G401.6 (cell line): ENCODE data around the gene ORC5.
A peak's percentile ranks its signal among the peaks of the same experiment; 100 is the strongest.
"Not testable (repeated sequence)": the region's sequence is repeated elsewhere in the genome, so short reads cannot be mapped to it uniquely, and the experiment has no call there.

Experiments used
- FAIRE-seq: peaks from 2 replicates; lab custom pipeline; 2012; peaks lifted over from hg19 to GRCh38; lab: Jason Lieb, UNC

ORC5 gene

GRCh38 chr7:104185346-104185745 is 22.5 kb downstream of the ORC5 start:
- FAIRE-seq, result no peak

GRCh38 chr7:104179178-104179577 is 28.6 kb downstream of the ORC5 start:
- peak; percentile 74 for FAIRE-seq

GRCh38 chr7:104177565-104178083 is 30.2 kb downstream of the ORC5 start:
- FAIRE-seq, result not testable (repeated sequence)

GRCh38 chr7:104176332-104176731 is 31.5 kb downstream of the ORC5 start:
- no peak for FAIRE-seq

GRCh38 chr7:104175361-104175984 is 32.3 kb downstream of the ORC5 start:
- no peak for FAIRE-seq

GRCh38 chr7:104174798-104175197 is 33.0 kb downstream of the ORC5 start:
- no peak for FAIRE-seq

- FAIRE-seq, result no peak
Measured at GRCh38 chr7:104162081-104162480, 45.7 kb downstream of the ORC5 start.

GRCh38 chr7:104161244-104161643 is 46.6 kb downstream of the ORC5 start:
- no peak for FAIRE-seq

GRCh38 chr7:104160375-104160774 is 47.4 kb downstream of the ORC5 start:
- FAIRE-seq, result peak; percentile 93

GRCh38 chr7:104156842-104157277 is 51.0 kb downstream of the ORC5 start:
- FAIRE-seq, result peak; percentile 93

- no peak for FAIRE-seq
Measured at GRCh38 chr7:104153287-104153686, 54.5 kb downstream of the ORC5 start.

- no peak for FAIRE-seq
Measured at GRCh38 chr7:104152468-104152867, 55.3 kb downstream of the ORC5 start.

GRCh38 chr7:104150470-104150869 is 57.3 kb downstream of the ORC5 start:
- FAIRE-seq, result no peak

- FAIRE-seq, result no peak
Measured at GRCh38 chr7:104149822-104150221, 58.0 kb downstream of the ORC5 start.

- no peak for FAIRE-seq
Measured at GRCh38 chr7:104142147-104142546, 65.7 kb downstream of the ORC5 start.

GRCh38 chr7:104137971-104138370 is 69.8 kb downstream of the ORC5 start:
- no peak for FAIRE-seq

- no peak for FAIRE-seq
Measured at GRCh38 chr7:104137511-104137910, 70.3 kb downstream of the ORC5 start.

GRCh38 chr7:104136981-104137380 is 70.8 kb downstream of the ORC5 start:
- FAIRE-seq, result no peak

GRCh38 chr7:104136561-104136960 is 71.3 kb downstream of the ORC5 start:
- FAIRE-seq, result no peak

- FAIRE-seq, result no peak
Measured at GRCh38 chr7:104135760-104136558, 71.9 kb downstream of the ORC5 start.

GRCh38 chr7:104133238-104133637 is 74.6 kb downstream of the ORC5 start:
- FAIRE-seq, result no peak

GRCh38 chr7:104130726-104131125 is 77.1 kb downstream of the ORC5 start:
- no peak for FAIRE-seq

GRCh38 chr7:104127204-104127603 is 80.6 kb downstream of the ORC5 start:
- FAIRE-seq, result no peak

- FAIRE-seq, result no peak
Measured at GRCh38 chr7:104126411-104126841, 81.4 kb downstream of the ORC5 start.
